A549 (cell line): ENCODE measurements around the gene ASPA. TPM values are rescaled to one million over a fixed set of nuclear protein-coding genes. Genes with fewer than 3 reads are reported as not detected.

Experiments used
- ATAC-seq, 2 experiments: fragments of 200-7000 bp in 1 of 2; fragments of >200 bp in 1 of 2; cut with Nextera tagmentation in 1 of 2; cut with Tn5 transposase in 1 of 2; 3 replicates each; pipeline versions ENCODE4 v1.8.0 to v1.9.1; 2018 to 2020; ENCODE audit warnings: mild to moderate bottlenecking in 1 of 2, moderate library complexity in 1 of 2
- CTCF ChIA-PET: fragments of 300-600 bp; sonication (Branson Sonifier 250); formaldehyde crosslinking; extraction: SDS; loops from one replicate; lab custom pipeline; 2021; ENCODE audit warnings: antibody characterized with exemption, inconsistent platforms; lab: Yijun Ruan, JAX
- POLR2A ChIA-PET: fragments of 350-600 bp; formaldehyde crosslinking; extraction: SDS; loops from one replicate; lab custom pipeline; 2021; ENCODE audit warnings: antibody characterized with exemption, inconsistent platforms; lab: Yijun Ruan, JAX
- DNase-seq, 2 experiments: peaks; one replicate each; pipeline versions ENCODE4 v3.0.0 to v3.0.0-alpha.2; 2011 to 2016; ENCODE audit warnings: low read depth in 1 of 2, low spot score in 1 of 2
- FAIRE-seq: peaks from 2 replicates; lab custom pipeline; 2011; peaks lifted over from hg19 to GRCh38; lab: Jason Lieb, UNC
- H3K27ac ChIP-seq, 2 experiments: fragments of >200 bp; sonication (Bioruptor Twin); formaldehyde crosslinking; 3 replicates each; pipeline ENCODE4 v1.5.1; 2016 to 2017
- H3K4me1 ChIP-seq: fragments of >200 bp; sonication (Bioruptor Twin); formaldehyde crosslinking; 3 replicates; pipeline ENCODE4 v1.6.1; 2016
- H3K4me2 ChIP-seq: fragments of >200 bp; sonication (Bioruptor Twin); formaldehyde crosslinking; 3 replicates; pipeline ENCODE4 v1.6.1; 2016
- H3K4me3 ChIP-seq: fragments of >200 bp; sonication (Bioruptor Twin); formaldehyde crosslinking; 3 replicates; pipeline ENCODE4 v1.5.1; 2016
- H3K9me3 ChIP-seq: fragments of >200 bp; sonication (Bioruptor Twin); formaldehyde crosslinking; 3 replicates; pipeline ENCODE4 v1.6.1; 2016
- CHD2 ChIP-seq: fragments of 150-350 bp; IDR thresholded peaks from 2 replicates; pipeline ENCODE4 v1.6.1; 2014; ENCODE audit warnings: low read length; ENCODE audit not compliant: partially characterized antibody
- CHD4 ChIP-seq: fragments of 200-600 bp; sonication (generic); IDR thresholded peaks from 2 replicates; pipeline ENCODE4 v1.6.1; 2016; ENCODE audit warnings: antibody characterized with exemption, mild to moderate bottlenecking, borderline replicate concordance
- EHF ChIP-seq: fragments of 250-450 bp; sonication (Bioruptor Pico); IDR thresholded peaks from 2 replicates; pipeline ENCODE4 v1.5.0; 2020; ENCODE audit warnings: mild to moderate bottlenecking
- EHMT2 ChIP-seq: fragments of 200-600 bp; sonication (generic); IDR thresholded peaks from 2 replicates; pipeline ENCODE4 v1.6.1; 2016; ENCODE audit warnings: antibody characterized with exemption, low read depth, mild to moderate bottlenecking, moderate library complexity
- FOSL2 ChIP-seq, 2 experiments: fragments of 450-650 bp in 1 of 2; fragments of >200 bp in 1 of 2; sonication (Bioruptor Twin) in 1 of 2; formaldehyde crosslinking; IDR thresholded peaks; 2 replicates each; pipeline versions ENCODE4 v1.5.0 to v1.6.1; 2016 to 2020; ENCODE audit warnings: mild to moderate bottlenecking in 1 of 2, moderate library complexity in 1 of 2
- FOXS1 ChIP-seq: fragments of 250-450 bp; sonication (Bioruptor Pico); IDR thresholded peaks from 2 replicates; pipeline ENCODE4 v1.5.0; 2020; ENCODE audit warnings: mild to moderate bottlenecking, moderate library complexity
- HMGXB4 ChIP-seq: fragments of 250-450 bp; sonication (Bioruptor Pico); IDR thresholded peaks from 2 replicates; pipeline ENCODE4 v1.5.0; 2021; ENCODE audit warnings: mild to moderate bottlenecking, moderate library complexity, borderline replicate concordance
- HOXB13 ChIP-seq: fragments of 250-450 bp; sonication (Bioruptor Pico); IDR thresholded peaks from 2 replicates; pipeline ENCODE4 v1.5.0; 2020; ENCODE audit warnings: low read depth, mild to moderate bottlenecking, moderate library complexity
- HOXB5 ChIP-seq: fragments of 250-450 bp; sonication (Bioruptor Pico); IDR thresholded peaks from 2 replicates; pipeline ENCODE4 v1.5.0; 2020; ENCODE audit warnings: mild to moderate bottlenecking, moderate library complexity
- MAX ChIP-seq: IDR thresholded peaks from 2 replicates; pipeline ENCODE4 v1.6.1; 2012
- MAZ ChIP-seq: fragments of 150-350 bp; IDR thresholded peaks from 2 replicates; pipeline ENCODE4 v1.6.1; 2014; ENCODE audit warnings: antibody characterized with exemption, low read depth, low read length, borderline replicate concordance
- NFE2L2 ChIP-seq: fragments of 150-350 bp; conservative IDR thresholded peaks from 2 replicates; pipeline ENCODE4 v1.6.1; 2014; ENCODE audit warnings: low read length
- NR3C1 ChIP-seq: fragments of >200 bp; sonication (Bioruptor Twin); formaldehyde crosslinking; IDR thresholded peaks from 3 replicates; pipeline ENCODE4 v1.6.1; 2017
- POLR2AphosphoS2 ChIP-seq: conservative IDR thresholded peaks from 2 replicates; pipeline ENCODE4 v1.6.1; 2012; ENCODE audit warnings: low read length, improper control_type of control experiment, inconsistent platforms
- RARB ChIP-seq: fragments of 250-450 bp; sonication (Bioruptor Pico); IDR thresholded peaks from 2 replicates; pipeline ENCODE4 v1.8.0; 2021; ENCODE audit warnings: mild to moderate bottlenecking, moderate library complexity
- RCOR1 ChIP-seq: fragments of 150-350 bp; IDR thresholded peaks from 2 replicates; pipeline ENCODE4 v1.6.1; 2014; ENCODE audit warnings: antibody characterized with exemption, low read length, low read depth
- WGBS: methylation state at CpG from one replicate; pipeline ENCODE4 v1.1.6; 2017; ENCODE audit errors: missing lambda C conversion rate; 5-methylcytosine and 5-hydroxymethylcytosine counted together
- polyA plus RNA-seq, 4 experiments: library from polyadenylated mRNA; depleted of rRNA in 3 of 4; stranded (reverse); fragments of >200 nt; fragmentation: RNase III in 1 of 4; extraction: RNeasy Plus Mini Kit Qiagen cat#74134 plus additional on column Dnase treatment in 1 of 4; gene quantifications; 2 replicates in 3 of 4; 3 replicates in 1 of 4; pipeline ENCODE4 v1.2.3, GENCODE V29; 2011 to 2017
- TF ChIP-seq, protein P1 (sequence below): fragments of 450-650 bp; IDR thresholded peaks from 2 replicates; pipeline ENCODE4 v1.6.1; 2014; ENCODE audit warnings: antibody characterized with exemption
- TF ChIP-seq, protein P2 (sequence below): fragments of >200 bp; sonication (Bioruptor Twin); formaldehyde crosslinking; IDR thresholded peaks from 2 replicates; pipeline ENCODE4 v1.6.1; 2016

ASPA gene
- polyA plus RNA-seq, 2 of the 4 experiments (the other 2 are of a cell fraction), result not detected

GRCh38 chr17:3547628-3548027 lies 71.8 kb downstream of the ASPA start:
- H3K27ac ChIP-seq, result no peak overlapping the region
- H3K4me1 ChIP-seq, result no peaks in the 10 kb centered on the region
- 64% methylated on average over 11 of the region's 11 CpGs for WGBS
- POLR2A ChIA-PET, result no interaction called here
- no peak for FAIRE-seq
- no peak overlapping the region for H3K4me2 ChIP-seq
- DNase-seq, result no peak
- H3K9me3 ChIP-seq, result no peaks in the 10 kb centered on the region
- CTCF ChIA-PET, result interaction anchor here (0.9 to 1.7 kb wide), 3 partner anchors 10 to 100 kb away, joined by 3 to 5 read pairs (median 4); no protein-coding TSS in a partner anchor
- ATAC-seq, result no peak; a peak in 1 of 6 replicates
- no peak overlapping the region for H3K4me3 ChIP-seq
- TF ChIP-seq CHD2 (no peak), FOXS1 (CRISPR knock-in tag) (no peak), HMGXB4 (CRISPR knock-in tag) (no peak), HOXB13 (CRISPR knock-in tag) (no peak), NR3C1 (no peak)
- TF ChIP-seq, all 56 proteins: peak for 0

DNA sequence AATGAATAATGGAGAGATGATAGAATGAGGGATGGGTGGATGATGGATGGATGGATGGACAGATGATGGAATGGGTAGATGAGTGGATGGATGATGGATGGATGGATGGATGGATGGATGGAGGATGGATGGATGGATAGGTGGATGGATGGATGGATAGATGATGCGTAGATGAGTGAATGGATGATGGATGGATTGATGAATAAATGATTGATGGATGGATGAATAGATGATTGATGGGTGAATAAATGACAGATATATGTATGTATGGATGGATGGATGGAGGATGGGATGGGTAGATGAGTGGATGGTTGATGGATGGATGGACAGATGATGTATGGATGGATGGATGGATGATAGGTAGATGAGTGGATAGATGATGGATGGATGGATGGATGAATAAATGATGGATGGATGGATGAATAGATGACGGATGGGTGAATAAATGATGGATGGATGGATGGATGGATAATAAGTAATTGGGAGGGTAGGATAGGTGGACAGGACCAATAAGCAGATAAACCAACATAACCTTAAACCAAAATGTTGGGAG lies 73.9 kb downstream of the ASPA start:
- Histone ChIP-seq H3K4me1 (no peaks in the 10 kb centered on the region), H3K4me2 (no peak overlapping the region), H3K4me3 (no peak overlapping the region), H3K9me3 (no peaks in the 10 kb centered on the region), H3K27ac (no peak overlapping the region)
- FAIRE-seq (no peak), DNase-seq (no peak), ATAC-seq (no peak)
- POLR2A ChIA-PET, result no interaction called here
- CTCF ChIA-PET, result interaction anchor here (1.6 to 1.7 kb wide), 2 partner anchors 8 to 98 kb away, joined by 4 to 5 read pairs; partner anchors contain the start of gene TRPV3
- WGBS, result 92% methylated on average over 2 of the region's 2 CpGs
- TF ChIP-seq, protein P1, sequence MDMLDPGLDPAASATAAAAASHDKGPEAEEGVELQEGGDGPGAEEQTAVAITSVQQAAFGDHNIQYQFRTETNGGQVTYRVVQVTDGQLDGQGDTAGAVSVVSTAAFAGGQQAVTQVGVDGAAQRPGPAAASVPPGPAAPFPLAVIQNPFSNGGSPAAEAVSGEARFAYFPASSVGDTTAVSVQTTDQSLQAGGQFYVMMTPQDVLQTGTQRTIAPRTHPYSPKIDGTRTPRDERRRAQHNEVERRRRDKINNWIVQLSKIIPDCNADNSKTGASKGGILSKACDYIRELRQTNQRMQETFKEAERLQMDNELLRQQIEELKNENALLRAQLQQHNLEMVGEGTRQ, result no peak
- TF ChIP-seq MAX (no peak), NFE2L2 (no peak), EHMT2 (no peak), CHD2 (no peak), RARB (CRISPR knock-in tag) (no peak), MAZ (no peak), FOSL2 (IDR thresholded peaks at IDR 0.05) (no peak), FOSL2 (CRISPR knock-in tag; IDR thresholded peaks at IDR 0.05) (no peak), CHD4 (no peak), EHF (no peak), RCOR1 (no peak), FOXS1 (CRISPR knock-in tag) (no peak), POLR2AphosphoS2 (no peak)
- TF ChIP-seq, protein P2, sequence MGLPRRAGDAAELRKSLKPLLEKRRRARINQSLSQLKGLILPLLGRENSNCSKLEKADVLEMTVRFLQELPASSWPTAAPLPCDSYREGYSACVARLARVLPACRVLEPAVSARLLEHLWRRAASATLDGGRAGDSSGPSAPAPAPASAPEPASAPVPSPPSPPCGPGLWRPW, result no peak

- 74% methylated on average over 6 of the region's 6 CpGs for WGBS
- Histone ChIP-seq H3K4me2 (no peak overlapping the region), H3K9me3 (no peaks in the 10 kb centered on the region)
- no peak for FAIRE-seq
- CTCF ChIA-PET, result interaction anchor here (0.9 to 1.6 kb wide), 4 partner anchors 12 to 20 kb away, joined by 3 to 7 read pairs (median 4); no protein-coding TSS in a partner anchor
- TF ChIP-seq HOXB5 (CRISPR knock-in tag) (no peak), MAX (0 out of 2 replicates have a peak, but pooled peaks have one; percentile 35)
- TF ChIP-seq, all 56 proteins: peak for 1
- ATAC-seq, result peak; percentile 71 to 72
- POLR2A ChIA-PET, result no interaction called here
- DNase-seq, result no peak
- Histone ChIP-seq H3K4me1 (no peaks in the 10 kb centered on the region), H3K4me3 (no peak overlapping the region), H3K27ac (no peak overlapping the region)
These were observed 75.4 kb downstream of the ASPA start for GRCh38 chr17:3551189-3551588.
